DOHH2 (cell line): ENCODE data around the gene GATA2.

Experiments
- H3F3A ChIP-seq: fragments of 200-600 bp; sonication (generic), shearing (Covaris generic); 2 replicates; pipeline ENCODE4 v1.6.0; 2016; ENCODE audit warnings: antibody characterized with exemption, mild to moderate bottlenecking; ENCODE audit not compliant: control insufficient read depth, insufficient read depth
- H3K27ac ChIP-seq: fragments of 200-600 bp; sonication (generic); 2 replicates; pipeline ENCODE4 v1.5.1; 2014; ENCODE audit warnings: low read depth, mild to moderate bottlenecking, low read length, moderate library complexity
- H3K27me3 ChIP-seq: fragments of 200-600 bp; sonication (generic); 2 replicates; pipeline ENCODE4 v1.6.1; 2014; ENCODE audit warnings: mild to moderate bottlenecking, low read length, mixed read lengths; ENCODE audit not compliant: control insufficient read depth
- H3K36me3 ChIP-seq: fragments of 200-600 bp; sonication (generic); 2 replicates; pipeline ENCODE4 v1.6.1; 2014; ENCODE audit warnings: mild to moderate bottlenecking, low read length, moderate library complexity, mixed read lengths; ENCODE audit not compliant: control insufficient read depth
- H3K4me1 ChIP-seq: fragments of 200-600 bp; sonication (generic); 2 replicates; pipeline ENCODE4 v1.6.1; 2014; ENCODE audit warnings: mild to moderate bottlenecking, low read length, mixed read lengths; ENCODE audit not compliant: control insufficient read depth
- H3K4me2 ChIP-seq: fragments of 200-600 bp; sonication (generic); 2 replicates; pipeline ENCODE4 v1.6.0; 2014; ENCODE audit warnings: mild to moderate bottlenecking, low read length, moderate library complexity
- H3K4me3 ChIP-seq: fragments of 200-600 bp; sonication (generic); 2 replicates; pipeline ENCODE4 v1.5.1; 2014; ENCODE audit warnings: mild to moderate bottlenecking, low read length, mixed read lengths
- H3K79me2 ChIP-seq: fragments of 200-600 bp; sonication (generic); 2 replicates; pipeline ENCODE4 v1.6.1; 2014; ENCODE audit warnings: mild to moderate bottlenecking, low read length, mixed read lengths; ENCODE audit not compliant: control insufficient read depth
- H3K9me2 ChIP-seq: fragments of 200-600 bp; sonication (generic); replicated peaks from 2 replicates; pipeline ENCODE4 v1.6.1; 2014; ENCODE audit warnings: mild to moderate bottlenecking, low read length, mixed read lengths; ENCODE audit not compliant: control insufficient read depth
- H3K9me3 ChIP-seq: fragments of 200-600 bp; sonication (generic); 2 replicates; pipeline ENCODE4 v1.6.1; 2014; ENCODE audit warnings: antibody characterized with exemption, low read length, mixed read lengths; ENCODE audit not compliant: control insufficient read depth, insufficient read depth
- H4K20me1 ChIP-seq: fragments of 200-600 bp; sonication (generic); 2 replicates; pipeline ENCODE4 v1.6.0; 2014; ENCODE audit warnings: low read depth, mild to moderate bottlenecking, antibody characterized with exemption, low read length, moderate library complexity; ENCODE audit not compliant: control insufficient read depth, insufficient read depth
- EZH2phosphoT487 ChIP-seq: fragments of 200-600 bp; sonication (generic); IDR thresholded peaks from 2 replicates; pipeline ENCODE4 v1.6.1; 2017; ENCODE audit warnings: borderline replicate concordance, mild to moderate bottlenecking, antibody characterized with exemption, low read length, moderate library complexity, mixed read lengths
- TF ChIP-seq, protein P1 (sequence below): fragments of 200-600 bp; sonication (generic); IDR thresholded peaks from one replicate; pipeline ENCODE4 v1.5.1; 2014; ENCODE audit warnings: antibody characterized with exemption, mild to moderate bottlenecking, low read depth, low read length; ENCODE audit not compliant: poor library complexity, severe bottlenecking

The GATA2 gene

DNA sequence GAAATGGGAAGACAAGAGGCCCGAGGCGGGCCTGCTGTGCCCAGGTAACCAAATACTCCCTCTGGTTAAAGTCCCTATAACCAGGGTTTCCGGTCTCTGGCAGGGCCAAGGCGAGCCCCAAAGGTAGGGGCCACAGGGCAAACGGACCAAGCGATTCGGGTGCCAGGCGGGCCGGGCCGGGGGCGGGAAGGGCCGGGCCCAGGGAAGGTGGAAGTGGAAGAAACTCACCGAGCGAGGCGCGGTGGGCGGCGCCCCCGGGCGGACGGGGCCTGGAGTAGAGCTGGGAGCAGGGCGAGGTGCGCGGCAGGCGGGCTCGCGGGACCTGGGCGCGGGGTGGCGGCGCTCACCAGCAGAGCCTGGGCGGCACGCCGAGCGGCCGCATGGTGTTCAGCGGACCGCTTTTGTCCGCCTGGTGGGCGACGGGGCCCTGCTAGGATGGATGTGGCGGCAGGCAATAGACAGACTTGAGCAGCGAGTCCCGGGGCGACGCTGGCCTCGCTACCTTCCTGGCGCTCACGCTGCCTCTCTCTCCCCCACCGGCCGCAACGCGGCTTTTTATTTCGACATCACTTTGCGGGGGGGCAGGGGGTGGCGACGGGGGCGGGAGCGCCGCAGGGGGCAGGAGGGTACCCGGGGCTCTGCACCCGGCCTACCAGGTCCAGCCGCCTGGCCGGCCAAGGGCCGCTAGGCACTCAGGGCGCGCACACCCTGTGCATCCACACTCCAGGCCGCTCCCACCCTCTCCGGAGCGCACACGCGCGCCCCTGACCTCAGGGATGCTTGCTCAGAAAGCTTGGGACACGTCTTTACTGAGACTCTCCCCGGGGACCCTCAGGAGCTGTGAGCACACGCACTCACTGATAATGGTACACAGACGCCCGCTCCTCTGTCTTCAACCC, at the start of gene GATA2:
Gene GATA2, minus strand, starts transcription at position 531 of the 899 bp plus-strand sequence. CDS start 6,170 bp downstream, outside the sequence.
- no peaks in the 10 kb centered on the region for H3K36me3 ChIP-seq
- no peaks in the 10 kb centered on the region for H3F3A ChIP-seq
- H3K9me3 ChIP-seq = no peaks in the 10 kb centered on the region
- 0 out of 2 replicates have a peak within 1 kb of the TSS, but pooled peaks have one; percentile 7 for H3K4me2 ChIP-seq
- H4K20me1 ChIP-seq = no peaks in the 10 kb centered on the region
- no peak within 1 kb of the TSS for H3K4me3 ChIP-seq
- no peaks in the 10 kb centered on the region for H3K4me1 ChIP-seq
- H3K9me2 ChIP-seq = no peaks in the 10 kb centered on the region
- no peak within 1 kb of the TSS for H3K27ac ChIP-seq
- H3K27me3 ChIP-seq = peaks cover 66% of the 10 kb centered on the region
- TF ChIP-seq, protein P1, sequence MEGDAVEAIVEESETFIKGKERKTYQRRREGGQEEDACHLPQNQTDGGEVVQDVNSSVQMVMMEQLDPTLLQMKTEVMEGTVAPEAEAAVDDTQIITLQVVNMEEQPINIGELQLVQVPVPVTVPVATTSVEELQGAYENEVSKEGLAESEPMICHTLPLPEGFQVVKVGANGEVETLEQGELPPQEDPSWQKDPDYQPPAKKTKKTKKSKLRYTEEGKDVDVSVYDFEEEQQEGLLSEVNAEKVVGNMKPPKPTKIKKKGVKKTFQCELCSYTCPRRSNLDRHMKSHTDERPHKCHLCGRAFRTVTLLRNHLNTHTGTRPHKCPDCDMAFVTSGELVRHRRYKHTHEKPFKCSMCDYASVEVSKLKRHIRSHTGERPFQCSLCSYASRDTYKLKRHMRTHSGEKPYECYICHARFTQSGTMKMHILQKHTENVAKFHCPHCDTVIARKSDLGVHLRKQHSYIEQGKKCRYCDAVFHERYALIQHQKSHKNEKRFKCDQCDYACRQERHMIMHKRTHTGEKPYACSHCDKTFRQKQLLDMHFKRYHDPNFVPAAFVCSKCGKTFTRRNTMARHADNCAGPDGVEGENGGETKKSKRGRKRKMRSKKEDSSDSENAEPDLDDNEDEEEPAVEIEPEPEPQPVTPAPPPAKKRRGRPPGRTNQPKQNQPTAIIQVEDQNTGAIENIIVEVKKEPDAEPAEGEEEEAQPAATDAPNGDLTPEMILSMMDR = no peak
- no peak for TF ChIP-seq EZH2phosphoT487
- no peaks in the 10 kb centered on the region for H3K79me2 ChIP-seq

GRCh38 chr3:128541246-128541645, 48.2 kb upstream of the GATA2 start:
- H3K79me2 ChIP-seq = no peaks in the 10 kb centered on the region
- TF ChIP-seq, protein P1 = no peak
- TF ChIP-seq EZH2phosphoT487 = no peak
- H3K9me2 ChIP-seq = no peaks in the 10 kb centered on the region
- peaks cover 8% of the 10 kb centered on the region for H3K9me3 ChIP-seq
- no peak overlapping the region for H3K27ac ChIP-seq
- H3F3A ChIP-seq = peaks cover 3% of the 10 kb centered on the region; the same call in 1 of the 2 replicates
- no peak overlapping the region for H3K4me2 ChIP-seq
- H3K36me3 ChIP-seq = no peaks in the 10 kb centered on the region
- H3K4me3 ChIP-seq = no peak overlapping the region
- peaks cover 7% of the 10 kb centered on the region for H3K27me3 ChIP-seq
- no peaks in the 10 kb centered on the region for H4K20me1 ChIP-seq
- no peaks in the 10 kb centered on the region for H3K4me1 ChIP-seq

- H3K4me3 ChIP-seq = no peak overlapping the region
- H3K36me3 ChIP-seq = no peaks in the 10 kb centered on the region
- no peaks in the 10 kb centered on the region for H4K20me1 ChIP-seq
- H3K9me3 ChIP-seq = peaks cover 8% of the 10 kb centered on the region
- H3F3A ChIP-seq = peaks cover 3% of the 10 kb centered on the region; the same call in 1 of the 2 replicates
- H3K27ac ChIP-seq = no peak overlapping the region
- no peak overlapping the region for H3K4me2 ChIP-seq
- H3K27me3 ChIP-seq = peaks cover 13% of the 10 kb centered on the region
- H3K9me2 ChIP-seq = no peaks in the 10 kb centered on the region
- H3K79me2 ChIP-seq = no peaks in the 10 kb centered on the region
- TF ChIP-seq, protein P1 = no peak
- TF ChIP-seq EZH2phosphoT487 = no peak
- H3K4me1 ChIP-seq = no peaks in the 10 kb centered on the region
Observed at GRCh38 chr3:128539376-128539775, 46.4 kb upstream of the GATA2 start.
